SH-SY5Y (cell line): ENCODE measurements around the gene CASK.

Experiments
- GATA2 ChIP-seq: IDR thresholded peaks from 2 replicates; pipeline ENCODE4 v1.6.1; 2011; ENCODE audit warnings: mild to moderate bottlenecking, low read depth, low read length
- GATA3 ChIP-seq: IDR thresholded peaks from 2 replicates; pipeline ENCODE4 v1.6.1; 2011; ENCODE audit warnings: low read depth, mild to moderate bottlenecking, low read length, moderate library complexity

DNA sequence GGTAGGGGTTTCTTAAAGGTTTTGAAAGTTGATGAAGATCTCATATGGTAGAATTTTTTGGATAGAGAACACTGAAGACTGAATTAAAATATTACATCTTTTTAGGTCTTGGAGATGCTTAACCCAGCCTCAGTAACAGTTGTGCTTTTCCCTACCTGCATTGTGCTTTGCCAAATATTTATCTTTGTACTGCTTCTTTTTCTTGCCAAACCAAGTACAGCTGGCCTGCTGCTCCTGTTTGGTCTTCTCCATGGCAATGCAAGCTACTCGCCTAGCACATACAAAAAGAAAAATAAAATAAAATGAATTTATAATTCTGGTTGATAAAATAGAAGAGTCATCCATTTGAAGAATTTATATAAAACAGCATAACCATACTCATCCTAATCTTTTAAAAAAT, 380.8 kb downstream of the CASK start:
- TF ChIP-seq GATA2 (no peak), GATA3 (no peak)
